Mesothelial cell of epicardium (in vitro differentiated cells): Measurements from ENCODE around the gene FERMT1. TPM values are rescaled to one million over a fixed set of nuclear protein-coding genes. Genes with fewer than 3 reads are reported as not detected.

Experiments
- DNase-seq, 2 experiments: peaks; one replicate each; pipeline ENCODE4 v3.0.0; 2021; ENCODE audit warnings: low spot score in 2 of 2; ENCODE audit not compliant: unreplicated experiment in 2 of 2
- H3K27ac Mint-ChIP-seq: 2 replicates; pipeline ENCODE4 v1.8.0; 2021; ENCODE audit warnings: mixed read lengths
- H3K27me3 Mint-ChIP-seq: 2 replicates; pipeline ENCODE4 v1.8.0; 2021; ENCODE audit warnings: low read depth, mixed read lengths
- H3K36me3 Mint-ChIP-seq: 2 replicates; pipeline ENCODE4 v1.8.0; 2021; ENCODE audit warnings: mixed read lengths
- H3K4me1 Mint-ChIP-seq: 2 replicates; pipeline ENCODE4 v1.8.0; 2021; ENCODE audit warnings: mixed read lengths
- H3K4me3 Mint-ChIP-seq: 2 replicates; pipeline ENCODE4 v1.8.0; 2021; ENCODE audit warnings: mild to moderate bottlenecking, moderate library complexity, mixed read lengths
- H3K9me3 Mint-ChIP-seq: 2 replicates; pipeline ENCODE4 v1.8.0; 2021; ENCODE audit warnings: mixed read lengths
- total RNA-seq: library from RNA; stranded (reverse); gene quantifications from 3 replicates; pipeline ENCODE4 v1.2.1, GENCODE V29; 2021
- TF ChIP-seq, protein P1 (sequence below): fragments of 200-600 bp; sonication (generic); IDR thresholded peaks from one replicate; pipeline ENCODE4 v1.5.0; 2021; ENCODE audit warnings: antibody characterized with exemption; ENCODE audit not compliant: unreplicated experiment

The FERMT1 gene
- total RNA-seq, 1 donor from 2014 or later, result 21.9 TPM

DNA sequence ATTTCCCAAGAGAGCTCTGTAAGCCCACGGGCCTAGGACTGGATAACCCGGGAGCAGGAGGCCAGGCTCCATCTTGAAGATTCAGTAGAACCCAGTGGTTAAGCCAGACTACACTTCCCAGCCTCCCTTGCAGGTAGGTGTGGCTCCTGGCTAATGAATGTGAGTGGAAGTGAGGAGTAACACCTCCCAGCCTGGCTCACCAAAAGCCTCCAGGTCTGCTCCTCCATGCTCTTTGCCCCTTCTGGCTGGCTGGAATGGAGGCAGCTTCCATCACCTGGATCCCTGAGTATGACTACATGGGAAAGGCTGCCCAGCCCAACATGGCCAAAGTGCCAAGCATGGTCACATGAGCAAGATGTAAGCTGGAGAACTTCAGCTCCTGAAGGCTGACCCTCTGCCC, 78.7 kb downstream of the FERMT1 start:
- DNase-seq, result no peak
- H3K4me3 Mint-ChIP-seq, result no peak overlapping the region
- H3K27ac Mint-ChIP-seq, result no peak overlapping the region
- no peaks in the 10 kb centered on the region for H3K9me3 Mint-ChIP-seq
- H3K36me3 Mint-ChIP-seq, result peaks cover 39% of the 10 kb centered on the region
- peaks cover 9% of the 10 kb centered on the region for H3K4me1 Mint-ChIP-seq
- no peaks in the 10 kb centered on the region for H3K27me3 Mint-ChIP-seq
- TF ChIP-seq, protein P1, sequence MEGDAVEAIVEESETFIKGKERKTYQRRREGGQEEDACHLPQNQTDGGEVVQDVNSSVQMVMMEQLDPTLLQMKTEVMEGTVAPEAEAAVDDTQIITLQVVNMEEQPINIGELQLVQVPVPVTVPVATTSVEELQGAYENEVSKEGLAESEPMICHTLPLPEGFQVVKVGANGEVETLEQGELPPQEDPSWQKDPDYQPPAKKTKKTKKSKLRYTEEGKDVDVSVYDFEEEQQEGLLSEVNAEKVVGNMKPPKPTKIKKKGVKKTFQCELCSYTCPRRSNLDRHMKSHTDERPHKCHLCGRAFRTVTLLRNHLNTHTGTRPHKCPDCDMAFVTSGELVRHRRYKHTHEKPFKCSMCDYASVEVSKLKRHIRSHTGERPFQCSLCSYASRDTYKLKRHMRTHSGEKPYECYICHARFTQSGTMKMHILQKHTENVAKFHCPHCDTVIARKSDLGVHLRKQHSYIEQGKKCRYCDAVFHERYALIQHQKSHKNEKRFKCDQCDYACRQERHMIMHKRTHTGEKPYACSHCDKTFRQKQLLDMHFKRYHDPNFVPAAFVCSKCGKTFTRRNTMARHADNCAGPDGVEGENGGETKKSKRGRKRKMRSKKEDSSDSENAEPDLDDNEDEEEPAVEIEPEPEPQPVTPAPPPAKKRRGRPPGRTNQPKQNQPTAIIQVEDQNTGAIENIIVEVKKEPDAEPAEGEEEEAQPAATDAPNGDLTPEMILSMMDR, result no peak

DNA sequence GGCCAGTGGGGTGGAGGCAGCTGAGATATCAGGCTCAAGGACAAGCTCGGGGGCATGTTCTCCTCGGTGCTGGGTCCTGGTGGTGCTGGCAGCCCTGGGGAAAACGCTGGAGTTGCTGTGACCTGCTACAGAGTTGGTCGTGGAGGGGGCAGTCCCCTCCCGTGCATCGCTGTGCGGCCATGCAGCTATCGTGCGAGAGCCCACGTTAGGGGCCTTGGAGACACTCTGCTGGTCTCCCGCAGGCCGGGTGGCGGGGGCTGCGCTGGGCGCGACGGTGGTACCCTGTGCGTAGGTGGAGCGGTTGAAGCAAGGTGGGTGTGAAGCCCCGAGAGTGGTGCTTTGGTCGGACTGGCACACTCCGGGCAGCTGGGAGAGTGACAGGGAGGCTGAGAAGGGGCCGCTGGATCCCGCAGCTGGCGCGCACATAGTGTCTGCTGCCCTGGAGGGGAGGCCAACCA, 81.0 kb downstream of the FERMT1 start:
- Mint-ChIP-seq H3K27me3 (no peaks in the 10 kb centered on the region), H3K27ac (no peak overlapping the region), H3K9me3 (no peaks in the 10 kb centered on the region), H3K4me1 (peaks cover 7% of the 10 kb centered on the region), H3K4me3 (no peak overlapping the region), H3K36me3 (peaks cover 31% of the 10 kb centered on the region)
- no peak for DNase-seq
- TF ChIP-seq, protein P1, result no peak

DNA sequence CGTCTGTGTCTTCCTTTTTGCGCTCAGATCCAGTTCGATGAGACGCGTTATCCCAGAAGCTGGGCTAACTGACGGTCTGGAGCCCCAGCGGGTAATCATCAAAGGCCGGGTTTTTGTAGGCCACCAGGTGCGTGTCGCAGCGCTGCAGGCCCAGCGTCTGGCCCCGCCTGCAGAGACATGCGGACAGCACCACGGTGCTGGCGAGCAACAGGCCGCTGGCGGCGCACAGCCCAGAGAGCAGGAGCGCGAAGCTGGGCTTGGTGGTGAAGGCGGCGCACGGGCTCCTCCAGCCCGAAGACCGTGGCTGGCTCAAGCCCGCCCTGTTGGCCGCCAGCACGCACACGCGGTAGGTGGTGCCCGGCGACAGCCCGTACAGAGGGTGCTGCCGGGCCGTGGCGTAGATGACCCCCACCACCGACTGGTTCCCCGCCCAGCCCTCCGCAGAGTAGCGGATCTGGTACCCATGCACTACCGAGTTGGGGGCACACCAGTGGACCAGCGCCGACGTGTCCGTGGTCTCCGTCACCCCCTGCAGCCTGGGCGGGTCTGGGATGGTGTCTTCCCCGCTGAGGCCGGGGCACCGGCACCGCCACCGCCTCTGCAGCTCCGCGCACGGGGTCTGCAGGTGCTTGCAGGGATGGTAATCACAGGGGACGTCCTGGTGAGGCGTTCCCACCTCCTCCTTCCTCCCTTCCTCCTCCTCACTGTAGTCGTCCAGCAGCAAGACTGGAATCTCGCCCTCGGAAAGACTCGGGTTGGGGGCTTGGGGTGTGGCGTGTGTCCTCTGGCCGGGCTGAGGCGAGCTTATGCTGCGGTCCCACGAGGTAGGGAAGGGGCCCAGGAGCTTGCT, 81.6 kb downstream of the FERMT1 start:
- Mint-ChIP-seq H3K36me3 (peaks cover 31% of the 10 kb centered on the region), H3K27me3 (no peaks in the 10 kb centered on the region), H3K4me1 (peaks cover 7% of the 10 kb centered on the region), H3K4me3 (no peak overlapping the region), H3K9me3 (no peaks in the 10 kb centered on the region), H3K27ac (no peak overlapping the region)
- DNase-seq, result no peak
- TF ChIP-seq, protein P1, result no peak

DNA sequence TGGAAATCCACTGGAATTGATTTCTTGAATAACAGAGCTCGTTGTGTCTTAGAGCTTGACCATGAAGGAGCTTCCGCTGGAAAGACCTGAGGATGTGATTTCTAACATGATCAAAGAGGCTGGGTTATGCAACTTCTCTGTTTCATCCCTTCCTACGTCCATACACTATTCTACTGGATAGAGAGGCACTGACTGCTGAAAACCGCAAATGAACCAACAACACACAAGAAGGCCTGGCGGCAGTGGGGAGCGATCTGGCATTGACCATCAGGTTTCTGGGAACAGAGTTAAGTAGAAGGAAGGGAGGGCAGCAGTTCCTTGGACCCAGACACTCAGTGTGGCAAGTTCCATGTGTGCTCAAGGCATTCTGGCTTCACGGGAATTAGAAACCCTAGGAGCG, 82.3 kb downstream of the FERMT1 start:
- Mint-ChIP-seq H3K36me3 (peaks cover 31% of the 10 kb centered on the region), H3K4me3 (no peak overlapping the region), H3K27ac (peak overlapping the region; percentile 71)

DNA sequence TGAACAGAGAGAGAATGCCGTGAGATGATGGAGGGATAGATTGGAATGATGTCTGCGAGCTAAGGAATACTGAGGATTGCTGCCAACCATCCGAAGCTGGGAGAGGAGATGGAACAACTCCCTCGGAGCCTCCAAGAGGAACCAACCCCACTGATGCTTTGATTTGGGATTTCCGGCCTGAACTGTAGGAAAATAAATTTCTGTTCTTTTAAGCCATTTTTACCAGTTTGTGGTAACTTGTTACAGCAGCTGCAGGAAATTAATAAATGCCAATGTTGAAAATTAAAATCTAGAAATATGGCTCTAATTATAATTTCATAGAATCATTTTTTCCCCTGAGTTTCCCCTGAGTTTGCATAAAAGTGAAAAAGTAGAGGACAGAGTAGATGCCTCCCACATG, 83.1 kb downstream of the FERMT1 start:
- H3K9me3 Mint-ChIP-seq, result no peaks in the 10 kb centered on the region
- peak overlapping the region; percentile 62 for H3K27ac Mint-ChIP-seq
- peaks cover 32% of the 10 kb centered on the region for H3K36me3 Mint-ChIP-seq
- H3K27me3 Mint-ChIP-seq, result no peaks in the 10 kb centered on the region
- H3K4me1 Mint-ChIP-seq, result peaks cover 7% of the 10 kb centered on the region
- H3K4me3 Mint-ChIP-seq, result no peak overlapping the region
- TF ChIP-seq, protein P1, result no peak
- no peak for DNase-seq

More for the DNA sequence above, 82.3 kb downstream of the FERMT1 start:
- H3K9me3 Mint-ChIP-seq, result no peaks in the 10 kb centered on the region
- no peak for DNase-seq
- H3K27me3 Mint-ChIP-seq, result no peaks in the 10 kb centered on the region
- TF ChIP-seq, protein P1, result no peak
- H3K4me1 Mint-ChIP-seq, result peaks cover 7% of the 10 kb centered on the region
